Cardiac fibroblast (primary cell): ENCODE data around the gene RCE1.

Source experiments
- DNase-seq, 2 donors: peaks; one replicate each; pipeline versions ENCODE4 v3.0.0 to v3.0.0-alpha.2; 2010; ENCODE audit warnings: low read depth in 2 of 2
- H3K4me3 ChIP-seq, 2 donors: replicated peaks in 1 of 2; 1 replicate in 1 of 2; 2 replicates in 1 of 2; pipeline ENCODE4 v1.5.1; 2011; ENCODE audit warnings: low read depth in 2 of 2, low read length in 2 of 2, mild to moderate bottlenecking in 2 of 2, moderate library complexity in 1 of 2
- CTCF ChIP-seq: IDR thresholded peaks from one replicate; pipeline ENCODE4 v1.5.1; 2011; ENCODE audit warnings: low read depth, mild to moderate bottlenecking, low read length, inconsistent platforms

RCE1 gene

GRCh38 chr11:66881451-66881835 is 38.2 kb downstream of the RCE1 start:
- no peak for DNase-seq
- no peak for TF ChIP-seq CTCF
- no peak overlapping the region for H3K4me3 ChIP-seq

DNA sequence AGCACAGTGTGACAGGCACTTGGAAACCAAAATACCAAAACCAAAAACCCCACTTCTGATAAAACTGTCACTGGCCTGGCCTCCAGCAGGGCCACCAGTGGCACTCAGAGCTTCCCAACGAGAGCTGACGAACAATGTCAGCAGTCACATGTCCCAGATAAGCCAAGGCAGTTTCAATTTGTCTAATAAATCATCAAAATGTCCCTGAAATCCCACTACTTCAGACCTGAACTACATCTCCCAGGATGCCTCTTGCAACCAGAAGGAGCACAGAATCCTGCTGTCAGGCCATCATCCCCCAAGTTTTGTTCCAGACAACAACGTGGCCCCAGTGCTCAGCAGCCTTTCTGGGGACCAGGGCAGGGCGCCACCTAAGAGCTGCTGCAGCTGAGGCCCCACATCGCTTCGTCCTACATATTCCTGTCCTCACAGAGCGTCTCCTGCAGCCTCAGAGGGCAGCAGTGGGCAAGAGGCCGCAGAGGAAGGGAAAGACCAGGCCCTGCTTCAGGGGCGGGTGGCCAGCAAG is 38.7 kb downstream of the RCE1 start:
- TF ChIP-seq CTCF: no peak
- DNase-seq: no peak
- H3K4me3 ChIP-seq: no peak overlapping the region

DNA sequence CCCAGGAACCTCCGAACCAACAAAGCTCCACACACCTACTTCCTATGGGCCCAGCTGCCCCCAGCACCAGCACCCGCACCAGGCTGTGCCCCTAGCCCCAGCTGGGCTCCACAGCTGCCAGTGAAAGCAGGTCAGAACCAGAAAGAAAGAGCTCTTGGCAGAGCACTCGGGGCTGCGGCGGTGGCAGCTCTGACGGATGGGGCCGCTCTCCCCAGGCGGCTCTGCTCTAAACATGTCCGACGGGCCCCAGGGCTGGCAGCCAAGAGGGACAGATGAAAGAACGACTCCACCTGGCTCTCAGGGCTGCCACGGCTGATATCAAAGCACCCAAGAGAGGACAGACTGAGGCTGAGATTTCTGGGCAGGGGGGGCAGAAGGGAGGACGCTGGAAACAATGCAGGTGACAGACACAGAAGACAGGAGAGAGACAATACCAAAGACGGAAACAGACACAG is 39.3 kb downstream of the RCE1 start:
- TF ChIP-seq CTCF: no peak
- no peak overlapping the region for H3K4me3 ChIP-seq

GRCh38 chr11:66883016-66883965 is 40.0 kb downstream of the RCE1 start:
- DNase-seq: peak; percentile 51 to 75
- TF ChIP-seq CTCF: peak; percentile 45

More for the DNA sequence above, 39.3 kb downstream of the RCE1 start:
- no peak for DNase-seq

GRCh38 chr11:66884443-66884842 is 41.2 kb downstream of the RCE1 start:
- H3K4me3 ChIP-seq: no peak overlapping the region
- no peak for TF ChIP-seq CTCF
- no peak for DNase-seq

More at GRCh38 chr11:66883016-66883965, 40.0 kb downstream of the RCE1 start:
- no peak overlapping the region for H3K4me3 ChIP-seq

DNA sequence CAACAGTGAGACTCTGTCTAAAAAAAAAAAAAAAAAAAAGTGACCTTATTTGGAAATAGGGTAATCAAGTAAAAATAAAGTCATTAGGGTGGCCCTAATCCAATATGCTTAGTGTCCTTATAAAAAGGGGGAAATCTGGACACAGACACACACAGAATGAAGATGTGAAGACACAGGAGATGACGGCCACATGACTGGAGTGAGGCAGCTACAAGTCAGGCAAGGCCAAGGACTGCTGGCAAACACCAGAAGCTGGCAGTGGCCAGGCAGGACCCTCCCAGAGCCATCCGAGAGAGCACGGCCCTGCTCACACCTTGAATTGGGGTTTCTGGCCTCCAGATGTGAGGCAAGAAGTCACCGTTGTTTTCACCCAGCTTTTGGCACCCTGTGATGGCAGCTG is 42.2 kb downstream of the RCE1 start:
- no peak for DNase-seq
- no peak overlapping the region for H3K4me3 ChIP-seq
- TF ChIP-seq CTCF: no peak
